SU-DHL-6 (cell line): Measurements from ENCODE around the gene SMTNL2.
"Not testable (repeated sequence)": the region's sequence is repeated elsewhere in the genome, so short reads cannot be mapped to it uniquely, and the experiment has no call there.

ENCODE experiments used
- H2AFZ ChIP-seq: fragments of 200-600 bp; sonication (generic); 2 replicates; pipeline ENCODE4 v1.6.1; 2014; ENCODE audit warnings: low read depth, mild to moderate bottlenecking, moderate library complexity, mixed read lengths, antibody characterized with exemption, low read length; ENCODE audit not compliant: severe bottlenecking
- H3F3A ChIP-seq: fragments of 200-600 bp; shearing (Covaris generic); 2 replicates; pipeline ENCODE4 v1.6.0; 2016; ENCODE audit warnings: antibody characterized with exemption, mild to moderate bottlenecking; ENCODE audit not compliant: insufficient read depth
- H3K27ac ChIP-seq: fragments of 200-600 bp; sonication (generic); 2 replicates; pipeline ENCODE4 v1.5.1; 2016; ENCODE audit warnings: low read depth, mild to moderate bottlenecking, low read length, moderate library complexity, mixed read lengths
- H3K27me3 ChIP-seq: fragments of 200-600 bp; sonication (generic), shearing (Covaris generic); 2 replicates; pipeline ENCODE4 v1.6.0; 2014; ENCODE audit warnings: mild to moderate bottlenecking, low read length
- H3K36me3 ChIP-seq: fragments of 200-600 bp; sonication (generic); 2 replicates; pipeline ENCODE4 v1.6.1; 2014; ENCODE audit warnings: mild to moderate bottlenecking, low read length, mixed read lengths
- H3K4me2 ChIP-seq: fragments of 300-600, 200-600 bp; shearing (Covaris generic), sonication (generic); 2 replicates; pipeline ENCODE4 v1.6.0; 2014; ENCODE audit warnings: low read length, low read depth, mild to moderate bottlenecking; ENCODE audit not compliant: poor library complexity, severe bottlenecking
- H3K4me3 ChIP-seq: fragments of 200-600 bp; sonication (generic); 2 replicates; pipeline ENCODE4 v1.5.1; 2014; ENCODE audit warnings: antibody characterized with exemption, low read length, mild to moderate bottlenecking, mixed read lengths; ENCODE audit not compliant: insufficient read depth, poor library complexity, severe bottlenecking
- H3K79me2 ChIP-seq: fragments of 200-600 bp; sonication (generic); 2 replicates; pipeline ENCODE4 v1.6.1; 2014; ENCODE audit warnings: mild to moderate bottlenecking, low read length, moderate library complexity; ENCODE audit not compliant: insufficient read depth
- H3K9ac ChIP-seq: fragments of 200-600 bp; sonication (generic); 2 replicates; pipeline ENCODE4 v1.7.0; 2014; ENCODE audit warnings: mild to moderate bottlenecking, low read length
- H3K9me2 ChIP-seq: fragments of 200-600 bp; sonication (generic); replicated peaks from 2 replicates; pipeline ENCODE4 v1.6.1; 2014; ENCODE audit warnings: low read length; ENCODE audit not compliant: insufficient read depth
- H3K9me3 ChIP-seq: fragments of 200-600 bp; sonication (generic); 2 replicates; pipeline ENCODE4 v1.6.1; 2014; ENCODE audit warnings: low read length, mixed read lengths; ENCODE audit not compliant: insufficient read depth
- H4K20me1 ChIP-seq: fragments of 200-600 bp; sonication (generic); 2 replicates; pipeline ENCODE4 v1.6.1; 2014; ENCODE audit warnings: low read depth, mild to moderate bottlenecking, antibody characterized with exemption, low read length, moderate library complexity, mixed read lengths
- EZH2phosphoT487 ChIP-seq: fragments of 200-600 bp; sonication (generic), shearing (Covaris generic); conservative IDR thresholded peaks from 2 replicates; pipeline ENCODE4 v1.6.1; 2018; ENCODE audit warnings: mild to moderate bottlenecking, antibody characterized with exemption, low read length, moderate library complexity, mixed read lengths
- TF ChIP-seq, protein P1 (sequence below): fragments of 200-600 bp; sonication (generic); IDR thresholded peaks from one replicate; pipeline ENCODE4 v1.5.1; 2017; ENCODE audit warnings: antibody characterized with exemption, mild to moderate bottlenecking, low read length, moderate library complexity; ENCODE audit not compliant: insufficient read depth, poor library complexity, severe bottlenecking

SMTNL2 gene

GRCh38 chr17:4645642-4646041 lies 61.3 kb downstream of the SMTNL2 start:
- Histone ChIP-seq H3K4me3 (no peak overlapping the region), H3K36me3 (no peaks in the 10 kb centered on the region), H4K20me1 (no peaks in the 10 kb centered on the region), H3K27ac (no peak overlapping the region), H2AFZ (no peak overlapping the region), H3K9ac (no peak overlapping the region), H3K9me2 (no peaks in the 10 kb centered on the region), H3K4me2 (no peak overlapping the region), H3K27me3 (no peaks in the 10 kb centered on the region), H3K9me3 (no peaks in the 10 kb centered on the region), H3K79me2 (no peaks in the 10 kb centered on the region), H3F3A (no peaks in the 10 kb centered on the region)
- TF ChIP-seq, protein P1, sequence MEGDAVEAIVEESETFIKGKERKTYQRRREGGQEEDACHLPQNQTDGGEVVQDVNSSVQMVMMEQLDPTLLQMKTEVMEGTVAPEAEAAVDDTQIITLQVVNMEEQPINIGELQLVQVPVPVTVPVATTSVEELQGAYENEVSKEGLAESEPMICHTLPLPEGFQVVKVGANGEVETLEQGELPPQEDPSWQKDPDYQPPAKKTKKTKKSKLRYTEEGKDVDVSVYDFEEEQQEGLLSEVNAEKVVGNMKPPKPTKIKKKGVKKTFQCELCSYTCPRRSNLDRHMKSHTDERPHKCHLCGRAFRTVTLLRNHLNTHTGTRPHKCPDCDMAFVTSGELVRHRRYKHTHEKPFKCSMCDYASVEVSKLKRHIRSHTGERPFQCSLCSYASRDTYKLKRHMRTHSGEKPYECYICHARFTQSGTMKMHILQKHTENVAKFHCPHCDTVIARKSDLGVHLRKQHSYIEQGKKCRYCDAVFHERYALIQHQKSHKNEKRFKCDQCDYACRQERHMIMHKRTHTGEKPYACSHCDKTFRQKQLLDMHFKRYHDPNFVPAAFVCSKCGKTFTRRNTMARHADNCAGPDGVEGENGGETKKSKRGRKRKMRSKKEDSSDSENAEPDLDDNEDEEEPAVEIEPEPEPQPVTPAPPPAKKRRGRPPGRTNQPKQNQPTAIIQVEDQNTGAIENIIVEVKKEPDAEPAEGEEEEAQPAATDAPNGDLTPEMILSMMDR = no peak
- no peak for TF ChIP-seq EZH2phosphoT487

DNA sequence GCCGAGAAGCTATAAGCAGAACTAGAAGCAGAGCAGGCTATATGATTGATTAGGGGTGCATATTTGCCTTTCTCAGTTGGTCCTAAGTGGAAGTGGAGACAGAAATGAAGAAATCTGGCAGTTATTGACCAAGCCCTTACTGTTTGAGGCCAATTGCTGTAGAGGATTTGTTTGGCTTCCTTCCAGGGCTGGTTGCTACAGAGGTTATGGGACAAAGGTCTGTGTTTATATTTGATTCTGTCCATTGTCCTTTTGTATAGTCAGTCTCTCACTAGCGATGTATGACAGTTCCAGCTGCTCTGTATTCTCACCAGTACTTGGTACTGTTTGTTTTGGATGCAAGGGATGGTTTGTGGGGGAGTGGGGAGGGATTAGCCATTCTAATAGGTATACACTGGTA lies 64.4 kb downstream of the SMTNL2 start:
- Histone ChIP-seq H3K79me2 (no peaks in the 10 kb centered on the region), H3K9me2 (no peaks in the 10 kb centered on the region), H3K27me3 (no peaks in the 10 kb centered on the region), H3K36me3 (no peaks in the 10 kb centered on the region), H2AFZ (no peak overlapping the region), H3K27ac (no peak overlapping the region), H3K9me3 (no peaks in the 10 kb centered on the region), H3K4me2 (no peak overlapping the region), H4K20me1 (no peaks in the 10 kb centered on the region), H3K9ac (no peak overlapping the region), H3F3A (no peaks in the 10 kb centered on the region), H3K4me3 (no peak overlapping the region)
- TF ChIP-seq, protein P1 = no peak
- TF ChIP-seq EZH2phosphoT487 = no peak

- no peak overlapping the region for H3K9ac ChIP-seq
- H3K36me3 ChIP-seq = no peaks in the 10 kb centered on the region
- H3K79me2 ChIP-seq = no peaks in the 10 kb centered on the region
- H4K20me1 ChIP-seq = no peaks in the 10 kb centered on the region
- H3K27me3 ChIP-seq = no peaks in the 10 kb centered on the region
- no peak overlapping the region for H3K4me2 ChIP-seq
- H2AFZ ChIP-seq = no peak overlapping the region
- H3K9me3 ChIP-seq = no peaks in the 10 kb centered on the region
- no peaks in the 10 kb centered on the region for H3K9me2 ChIP-seq
- no peak overlapping the region for H3K4me3 ChIP-seq
- H3F3A ChIP-seq = no peaks in the 10 kb centered on the region
- TF ChIP-seq EZH2phosphoT487 = no peak
- TF ChIP-seq, protein P1 = no peak
- H3K27ac ChIP-seq = no peak overlapping the region
These were observed 68.7 kb downstream of the SMTNL2 start for GRCh38 chr17:4652997-4653396.

GRCh38 chr17:4655933-4656332 lies 71.6 kb downstream of the SMTNL2 start:
- H2AFZ ChIP-seq, H3K4me2 ChIP-seq, H3K27me3 ChIP-seq: not testable (repeated sequence)

More at GRCh38 chr17:4655933-4656332, 71.6 kb downstream of the SMTNL2 start:
- H3K9me2 ChIP-seq, H3K27ac ChIP-seq, H3K4me3 ChIP-seq, H3K9me3 ChIP-seq, H3K36me3 ChIP-seq, H3K9ac ChIP-seq, H4K20me1 ChIP-seq, H3K79me2 ChIP-seq, H3F3A ChIP-seq: not testable (repeated sequence)
